HFFc6 (cell line): ENCODE results near the gene SLC8A1. TPM values are rescaled to one million over a fixed set of nuclear protein-coding genes. Genes with fewer than 3 reads are reported as not detected.

Experiments used
- DNase-seq: peaks from one replicate; pipeline ENCODE4 v3.0.0-alpha.2; 2018
- H3K27ac Mint-ChIP-seq: 2 replicates; pipeline ENCODE4 v1.8.0; 2020; ENCODE audit warnings: mild to moderate bottlenecking, mixed read lengths
- H3K27me3 Mint-ChIP-seq: 2 replicates; pipeline ENCODE4 v1.8.0; 2021; ENCODE audit warnings: mild to moderate bottlenecking, moderate library complexity, mixed read lengths; ENCODE audit not compliant: insufficient read depth
- H3K36me3 Mint-ChIP-seq: 2 replicates; pipeline ENCODE4 v1.8.0; 2021; ENCODE audit warnings: low read depth, mixed read lengths
- H3K4me1 Mint-ChIP-seq: 2 replicates; pipeline ENCODE4 v1.8.0; 2020; ENCODE audit warnings: low read depth, mixed read lengths
- H3K4me3 Mint-ChIP-seq: 2 replicates; pipeline ENCODE4 v1.8.0; 2020; ENCODE audit warnings: mild to moderate bottlenecking, moderate library complexity, mixed read lengths
- H3K9me3 Mint-ChIP-seq: 2 replicates; pipeline ENCODE4 v1.8.0; 2020; ENCODE audit warnings: mild to moderate bottlenecking, mixed read lengths
- CTCF ChIP-seq: fragments of 200-600 bp; sonication (generic); IDR thresholded peaks from 2 replicates; pipeline ENCODE4 v1.5.0; 2021; ENCODE audit warnings: antibody characterized with exemption, mild to moderate bottlenecking
- total RNA-seq, 6 experiments: library from RNA; stranded (reverse); fragmentation: NEBNext Ultra II Directional; extraction: Animal tissue kit (Norgen Biotek cat#: 25700); gene quantifications; 2 replicates in 1 of 6; 3 replicates in 5 of 6; pipeline ENCODE4 v1.2.3, GENCODE V29; 2021

Gene SLC8A1
- total RNA-seq, 6 experiments from 2014 or later = 71.5 to 96.9 (median 92.2) TPM

- no peak for DNase-seq
- no peaks in the 10 kb centered on the region; the same call in 1 of the 2 replicates for H3K9me3 Mint-ChIP-seq
- TF ChIP-seq CTCF = no peak
- peaks cover 76% of the 10 kb centered on the region for H3K4me1 Mint-ChIP-seq
- H3K4me3 Mint-ChIP-seq = no peak overlapping the region
- peaks cover 44% of the 10 kb centered on the region for H3K36me3 Mint-ChIP-seq
- H3K27me3 Mint-ChIP-seq = no peaks in the 10 kb centered on the region; the same call in 1 of the 2 replicates
- H3K27ac Mint-ChIP-seq = no peak overlapping the region
Observed at GRCh38 chr2:40397765-40398164, 54.1 kb downstream of the SLC8A1 start.

GRCh38 chr2:40396124-40396523 lies 55.8 kb downstream of the SLC8A1 start:
- Mint-ChIP-seq H3K9me3 (no peaks in the 10 kb centered on the region; the same call in 1 of the 2 replicates), H3K4me3 (no peak overlapping the region), H3K27ac (peak overlapping the region; percentile 85; the same call in 1 of the 2 replicates), H3K36me3 (peaks cover 42% of the 10 kb centered on the region), H3K4me1 (peaks cover 76% of the 10 kb centered on the region), H3K27me3 (no peaks in the 10 kb centered on the region; the same call in 1 of the 2 replicates)
- no peak for DNase-seq
- no peak for TF ChIP-seq CTCF

- no peak for TF ChIP-seq CTCF
- H3K36me3 Mint-ChIP-seq = peaks cover 38% of the 10 kb centered on the region
- H3K27me3 Mint-ChIP-seq = no peaks in the 10 kb centered on the region; the same call in 1 of the 2 replicates
- DNase-seq = no peak
- H3K9me3 Mint-ChIP-seq = no peaks in the 10 kb centered on the region; the same call in 1 of the 2 replicates
- peaks cover 69% of the 10 kb centered on the region for H3K4me1 Mint-ChIP-seq
- peak overlapping the region; percentile 85 for H3K27ac Mint-ChIP-seq
- H3K4me3 Mint-ChIP-seq = peak overlapping the region; percentile 53
Observed at GRCh38 chr2:40395169-40396073, 56.5 kb downstream of the SLC8A1 start.

GRCh38 chr2:40394597-40394996 lies 57.3 kb downstream of the SLC8A1 start:
- peaks cover 62% of the 10 kb centered on the region for H3K4me1 Mint-ChIP-seq
- H3K9me3 Mint-ChIP-seq = no peaks in the 10 kb centered on the region
- peaks cover 31% of the 10 kb centered on the region; the same call in 1 of the 2 replicates for H3K36me3 Mint-ChIP-seq
- DNase-seq = no peak
- H3K27ac Mint-ChIP-seq = peak overlapping the region; percentile 85
- H3K27me3 Mint-ChIP-seq = no peaks in the 10 kb centered on the region
- H3K4me3 Mint-ChIP-seq = peak overlapping the region; percentile 53; the same call in 1 of the 2 replicates
- no peak for TF ChIP-seq CTCF

GRCh38 chr2:40394031-40394430 lies 57.9 kb downstream of the SLC8A1 start:
- Mint-ChIP-seq H3K4me1 (peaks cover 57% of the 10 kb centered on the region), H3K36me3 (peaks cover 27% of the 10 kb centered on the region; the same call in 1 of the 2 replicates), H3K27me3 (no peaks in the 10 kb centered on the region), H3K4me3 (no peak overlapping the region), H3K27ac (peak overlapping the region; percentile 85; the same call in 1 of the 2 replicates), H3K9me3 (no peaks in the 10 kb centered on the region)
- TF ChIP-seq CTCF = no peak
- no peak for DNase-seq
